ENCODE results near the gene DAGLB.

Gene DAGLB

DNA sequence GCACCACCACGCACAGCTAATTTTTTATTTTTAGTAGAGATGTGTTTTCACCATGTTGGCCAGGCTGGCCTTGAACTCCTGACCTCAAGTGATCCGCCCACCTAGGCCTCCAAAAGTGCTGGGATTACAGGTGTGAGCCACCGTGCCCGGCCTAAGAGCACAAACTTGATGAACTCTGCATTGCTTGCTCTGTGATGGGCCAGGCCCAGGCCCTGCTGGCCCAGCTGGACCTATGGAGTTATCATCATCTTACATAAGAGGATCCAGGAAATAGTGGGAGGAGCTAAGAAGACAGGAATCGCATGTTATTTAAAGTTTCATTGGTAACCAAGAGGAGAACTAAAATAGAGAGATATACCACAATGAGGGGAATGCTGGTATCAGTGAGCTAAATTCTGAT is 86.9 kb downstream of the DAGLB start:
- DNase-seq (ENCODE audit: low spot score), result no peak

DNA sequence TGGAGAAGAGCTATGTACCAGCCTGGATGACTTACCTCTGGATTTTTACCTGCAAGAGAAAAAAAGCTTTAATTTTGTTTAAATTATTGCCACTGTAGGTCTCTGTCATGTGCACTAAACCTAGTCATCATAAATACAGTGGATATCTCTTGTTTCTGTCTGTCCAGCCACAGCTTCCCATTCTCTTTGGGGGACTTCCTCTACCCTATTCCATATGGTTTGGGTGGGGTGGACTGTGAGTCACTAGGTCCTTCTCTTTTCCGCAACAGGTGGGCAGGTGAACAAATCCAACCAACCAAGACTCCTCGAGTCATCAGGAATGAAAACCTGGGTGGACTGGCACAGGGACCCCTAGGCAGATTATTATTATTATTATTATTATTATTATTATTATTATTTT is 88.0 kb downstream of the DAGLB start:
- no peak for DNase-seq (ENCODE audit: low spot score)

All from hepatic stellate cell (primary cell).